HG03565 (cell line): Measurements from ENCODE around the gene TANK.
"Not testable (repeated sequence)": the region's sequence is repeated elsewhere in the genome, so short reads cannot be mapped to it uniquely, and the experiment has no call there.

Source experiments
- ATAC-seq: cut with Tn5 transposase; IDR thresholded peaks from one replicate; pipeline ENCODE4 v1.9.1; 2021; ENCODE audit warnings: mild to moderate bottlenecking, moderate library complexity; ENCODE audit not compliant: unreplicated experiment

TANK gene

DNA sequence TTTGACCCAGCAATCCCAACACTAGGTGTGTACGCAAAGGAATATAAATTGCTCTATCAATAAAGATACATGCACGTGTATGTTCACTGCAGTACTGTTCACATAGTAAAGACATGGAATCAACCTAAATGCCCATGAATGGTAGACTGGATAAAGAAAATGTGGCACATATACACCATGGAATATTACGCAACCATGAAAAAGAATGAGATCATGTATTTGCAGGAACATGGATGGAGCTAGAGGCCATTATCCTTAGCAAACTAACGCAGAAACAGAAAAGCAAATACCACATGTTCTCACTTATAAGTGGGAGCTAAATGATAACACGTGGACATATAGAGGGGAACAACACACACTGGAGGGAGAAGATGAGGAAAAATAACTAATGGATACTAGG lies 27.8 kb upstream of the TANK start:
- not testable (repeated sequence) for ATAC-seq

DNA sequence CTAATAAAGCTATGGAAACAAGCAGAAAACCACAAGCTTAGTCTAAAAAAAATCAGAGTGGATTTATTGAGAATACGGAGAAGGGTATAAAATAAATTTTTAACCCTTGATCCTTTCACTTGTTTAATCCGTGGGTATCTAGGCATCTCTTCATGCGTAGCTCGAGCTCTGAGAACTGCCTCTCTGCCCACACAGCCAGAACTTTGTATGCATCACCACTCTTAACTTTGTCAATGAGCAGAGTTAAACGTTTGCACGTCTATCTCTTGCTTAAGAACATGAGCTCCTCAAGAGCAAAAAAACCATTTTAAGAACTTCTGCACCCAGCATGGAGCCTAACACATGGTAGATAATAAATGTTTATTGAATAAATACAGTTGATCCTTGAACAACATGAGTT lies 26.9 kb upstream of the TANK start:
- ATAC-seq = no peak

DNA sequence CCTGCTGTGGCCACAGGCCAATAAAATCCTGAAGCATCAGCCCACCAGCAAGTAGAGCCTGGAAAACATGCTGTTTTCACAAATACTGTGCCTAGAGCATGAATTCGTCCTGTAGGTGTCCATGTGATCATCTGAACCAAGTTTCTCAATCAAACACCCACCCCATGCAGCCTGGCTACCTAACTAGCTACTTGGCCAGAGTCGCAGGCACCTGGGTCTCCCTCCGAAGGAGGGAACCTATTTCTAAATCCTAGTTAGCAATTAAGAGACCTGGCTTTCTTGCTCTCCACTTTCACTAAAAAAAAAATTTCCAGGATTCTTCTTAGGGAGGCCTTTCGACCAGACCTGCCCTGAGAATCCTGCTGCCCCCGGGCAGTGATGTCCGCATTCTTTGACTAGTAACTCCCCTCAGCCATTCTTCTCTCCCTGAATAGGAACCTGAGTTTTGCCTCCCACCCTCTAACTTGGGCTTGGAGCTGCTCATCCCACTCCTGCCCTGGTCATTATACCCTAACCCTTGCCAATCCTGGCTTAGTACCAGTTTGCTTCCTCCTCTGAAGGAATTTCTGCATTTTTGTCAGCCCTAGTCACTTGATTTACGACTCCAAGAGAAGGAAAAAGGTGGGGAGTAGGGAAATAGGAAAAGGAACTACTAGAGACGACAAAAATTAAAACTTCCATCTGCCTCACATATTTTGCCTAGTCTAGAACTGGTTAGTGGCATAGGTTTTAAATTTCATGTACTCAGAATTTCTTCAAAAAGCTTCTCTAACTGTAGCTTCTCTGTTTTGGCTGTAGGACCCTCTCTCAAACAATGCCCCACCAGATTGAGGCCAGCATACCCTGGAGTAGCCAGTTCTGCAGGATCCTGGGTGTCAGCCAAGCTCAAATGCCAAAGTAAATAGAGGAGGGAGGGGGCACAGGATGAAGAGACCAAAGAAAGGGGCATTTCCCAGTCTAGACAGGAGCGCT lies 25.4 kb upstream of the TANK start:
- no peak for ATAC-seq

DNA sequence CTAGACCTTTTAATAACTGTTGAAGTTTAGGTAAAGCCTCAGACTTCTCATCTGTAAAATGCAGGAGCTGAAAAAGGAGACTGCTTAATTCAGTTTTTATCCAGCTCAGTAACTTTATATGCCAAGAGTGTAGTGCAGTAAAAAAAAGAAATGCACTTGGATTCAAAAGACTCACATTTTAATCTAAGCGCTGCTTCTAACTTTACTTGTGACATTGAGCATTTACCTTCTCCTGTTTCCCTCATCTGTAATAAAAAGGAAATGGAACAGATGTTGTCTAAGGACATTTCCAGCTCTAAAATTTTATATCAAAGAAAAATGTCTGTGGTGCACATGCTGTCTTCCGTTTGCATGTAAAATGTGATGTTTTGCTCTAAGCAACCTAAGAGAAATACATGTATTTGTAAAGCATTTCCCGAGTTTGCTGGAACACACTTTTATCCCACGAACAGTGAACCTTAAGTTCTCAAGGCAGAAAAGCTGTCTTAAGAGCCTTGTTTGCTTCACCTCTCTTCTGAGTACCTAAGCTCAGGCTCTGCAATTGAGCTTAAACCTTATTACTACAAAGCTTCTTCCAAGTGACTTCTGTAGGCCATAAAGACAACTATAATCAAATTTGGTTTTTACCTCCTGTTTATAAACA lies 24.2 kb upstream of the TANK start:
- no peak for ATAC-seq

DNA sequence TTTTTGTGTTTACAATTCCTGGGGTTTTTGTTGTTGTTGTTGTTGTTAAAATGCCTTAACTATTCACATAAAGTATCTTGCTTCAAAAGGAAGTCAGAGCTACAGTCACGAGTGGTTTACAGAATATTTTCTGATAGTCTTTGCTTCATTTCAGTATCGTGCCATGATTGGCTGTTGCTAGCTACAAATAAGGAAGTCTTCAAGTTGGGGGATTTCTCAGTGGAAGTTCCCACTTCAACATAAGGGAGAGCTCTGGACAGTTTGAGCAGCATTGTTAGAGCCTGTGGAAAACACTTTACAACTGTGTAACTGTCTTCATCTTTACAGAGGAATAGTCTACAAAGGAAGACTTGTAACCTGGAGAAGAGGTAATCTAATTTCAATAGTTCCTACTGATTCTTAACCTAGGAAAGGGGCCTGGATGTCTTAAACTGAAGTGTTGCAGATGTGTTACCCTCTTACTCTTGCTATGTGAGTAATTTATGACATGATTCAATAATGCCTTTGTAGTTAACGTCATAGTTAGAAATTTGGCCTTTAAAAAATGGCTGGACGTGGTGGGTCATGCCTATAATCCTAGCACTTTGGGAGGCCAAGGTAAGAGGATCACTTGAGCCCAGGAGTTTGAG lies 23.4 kb upstream of the TANK start:
- peak; percentile 77 for ATAC-seq

DNA sequence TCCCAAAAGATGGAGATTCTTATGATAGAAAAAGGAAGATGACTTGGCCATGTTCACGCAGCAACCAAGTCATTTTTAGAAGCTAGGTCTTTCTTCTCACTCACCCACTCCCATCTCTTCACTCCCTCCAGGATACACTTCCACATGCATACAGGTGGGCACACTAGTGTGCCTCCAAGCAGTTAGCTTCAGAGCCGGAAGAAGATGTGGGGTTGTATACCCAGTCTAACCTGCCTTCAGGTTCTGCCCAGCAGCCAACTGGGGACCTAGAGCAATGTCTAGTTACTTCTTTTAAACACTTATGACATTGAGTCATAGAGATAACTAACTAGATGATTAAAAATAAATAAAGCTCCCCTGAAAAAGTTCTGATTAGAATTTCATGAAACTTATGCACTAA lies 21.8 kb upstream of the TANK start:
- no peak for ATAC-seq

DNA sequence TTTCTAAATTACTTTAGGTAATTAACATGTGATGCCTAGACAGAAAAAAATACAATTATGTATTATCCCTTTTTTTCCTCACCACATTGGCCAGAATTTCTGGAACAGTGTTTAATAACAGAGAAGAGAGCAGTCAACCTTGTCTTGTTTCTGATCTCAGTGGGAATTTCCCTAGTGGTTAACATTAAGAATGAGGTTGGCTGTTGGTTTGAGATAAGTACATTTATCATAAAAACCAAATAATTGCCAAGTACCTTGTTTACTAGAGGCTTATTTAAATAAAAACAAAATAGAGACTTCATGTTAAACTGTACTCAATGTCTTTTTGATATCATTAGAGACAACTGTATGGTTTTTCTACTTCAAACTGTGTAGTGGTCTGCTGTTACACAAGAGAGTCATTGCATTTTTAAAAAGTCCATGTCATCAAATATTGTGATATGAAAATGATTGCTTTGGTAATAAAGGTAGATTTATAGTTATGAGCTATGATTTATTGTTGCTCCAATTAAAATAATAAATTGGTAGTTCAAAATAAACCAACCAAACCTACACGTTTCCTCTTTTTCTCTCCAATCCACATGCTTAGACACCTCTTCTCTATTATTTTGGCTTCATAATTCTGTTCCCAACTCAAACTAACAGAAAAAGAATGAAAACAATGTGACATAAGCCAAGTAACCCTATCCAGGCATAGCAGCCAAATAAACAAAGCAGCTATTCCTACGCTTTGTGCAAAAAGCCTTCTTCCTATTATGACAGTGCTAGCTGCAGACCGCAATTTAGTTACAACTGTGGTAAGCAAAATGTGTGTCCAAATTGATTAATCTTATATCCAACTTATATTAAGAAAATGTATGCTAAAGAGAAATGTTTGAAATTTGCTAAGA lies 20.9 kb upstream of the TANK start:
- peak; percentile 23 for ATAC-seq

DNA sequence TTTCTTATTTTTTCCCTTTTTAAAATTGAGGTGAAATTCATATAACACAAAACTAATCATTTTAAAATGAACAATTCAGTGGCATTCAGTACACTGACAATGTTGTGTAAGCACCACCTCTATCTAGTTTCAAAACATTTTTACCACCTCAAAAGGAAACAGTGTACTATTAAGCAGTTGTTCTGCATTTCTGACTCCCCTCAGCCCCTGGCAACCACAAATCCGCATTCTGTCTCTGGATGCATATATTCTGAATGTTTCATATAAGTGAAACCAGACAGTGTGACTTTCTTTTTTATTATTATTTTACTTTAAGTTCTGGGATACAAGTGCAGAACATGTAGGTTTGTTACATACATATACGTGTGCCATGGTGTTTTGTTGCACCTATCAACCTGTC lies 19.2 kb upstream of the TANK start:
- ATAC-seq = peak; percentile 45

DNA sequence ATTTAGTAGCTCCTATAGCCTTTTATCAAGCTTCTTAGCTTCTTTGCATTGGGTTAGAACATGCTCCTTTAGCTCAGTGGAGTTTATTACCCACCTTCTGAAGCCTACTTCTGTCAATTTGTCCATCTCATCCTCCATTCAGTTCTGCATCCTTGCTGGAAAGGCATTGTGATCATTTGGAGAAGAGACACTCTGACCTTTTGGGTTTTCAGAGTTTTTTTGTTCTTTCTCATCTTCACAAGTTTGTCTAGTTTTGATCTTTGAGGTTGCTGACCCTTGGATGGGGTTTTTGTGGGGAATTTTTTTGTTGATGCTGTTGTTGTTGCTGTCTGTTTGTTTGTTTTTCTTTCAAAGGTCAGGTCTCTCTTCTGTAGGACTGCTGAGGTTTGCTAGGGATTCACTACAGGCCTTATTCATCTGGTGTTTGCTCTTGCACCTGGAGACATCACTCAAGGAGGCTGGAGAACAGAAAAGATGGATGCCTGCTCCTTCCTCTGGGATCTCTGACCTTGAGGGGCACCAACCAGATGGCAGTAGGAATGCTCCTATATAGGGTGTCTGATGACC lies 13.9 kb upstream of the TANK start:
- ATAC-seq = no peak

DNA sequence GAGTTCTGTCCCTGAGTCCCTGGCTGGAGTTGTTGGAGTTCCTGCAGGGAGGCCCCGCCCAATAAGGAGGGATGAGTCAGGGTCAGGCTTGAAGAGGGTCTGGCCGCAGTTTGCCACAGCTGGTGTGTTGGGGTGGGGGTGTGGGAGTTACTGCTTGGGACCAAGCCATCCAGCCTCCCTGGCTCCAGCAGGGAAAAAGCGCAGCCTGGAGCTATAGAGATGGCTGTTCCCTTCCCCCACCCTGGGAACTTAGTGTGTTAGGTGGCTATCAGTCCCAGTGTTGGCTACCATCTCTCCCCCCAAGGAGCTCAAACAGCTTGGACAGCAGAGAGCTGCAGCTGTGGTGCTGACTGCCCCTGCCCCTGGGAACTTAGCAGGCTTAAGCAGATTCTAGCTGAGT lies 13.2 kb upstream of the TANK start:
- no peak for ATAC-seq

DNA sequence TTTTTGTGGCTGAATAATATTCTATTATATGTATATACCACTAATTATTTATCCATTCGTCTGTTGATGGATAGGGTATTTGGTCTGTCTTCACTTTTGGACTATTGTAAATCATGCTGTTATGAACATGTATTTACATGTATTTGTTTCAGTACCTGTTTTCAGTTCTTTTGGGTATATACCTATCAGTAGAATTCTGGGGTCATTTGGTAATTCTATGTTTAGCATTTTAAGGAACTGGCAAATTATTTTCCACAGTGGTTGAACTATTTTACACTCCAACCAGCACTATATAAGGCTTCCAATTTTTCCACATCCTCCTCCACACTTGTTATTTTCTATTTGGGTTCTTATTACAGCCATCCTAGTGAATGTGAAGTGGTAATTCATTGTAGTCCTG lies 12.4 kb upstream of the TANK start:
- no peak for ATAC-seq

DNA sequence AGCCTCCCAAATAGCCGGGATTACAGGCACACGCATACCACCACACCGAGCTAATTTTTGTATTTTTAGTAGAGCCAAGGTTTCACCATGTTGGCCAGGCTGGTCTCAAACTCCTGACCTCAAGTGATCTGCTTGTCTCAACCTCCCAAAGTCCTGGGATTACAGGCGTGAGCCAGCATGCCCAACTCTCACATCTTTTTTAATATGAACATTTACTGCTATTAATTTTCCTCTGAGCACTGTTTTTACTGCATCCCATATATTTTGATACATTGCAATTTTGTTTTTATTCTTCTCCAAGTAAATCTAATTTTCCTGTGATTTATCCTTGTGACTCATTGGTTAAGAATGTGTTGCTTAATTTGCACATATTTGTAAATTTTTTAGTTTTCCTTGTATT lies 9.5 kb upstream of the TANK start:
- no peak for ATAC-seq

DNA sequence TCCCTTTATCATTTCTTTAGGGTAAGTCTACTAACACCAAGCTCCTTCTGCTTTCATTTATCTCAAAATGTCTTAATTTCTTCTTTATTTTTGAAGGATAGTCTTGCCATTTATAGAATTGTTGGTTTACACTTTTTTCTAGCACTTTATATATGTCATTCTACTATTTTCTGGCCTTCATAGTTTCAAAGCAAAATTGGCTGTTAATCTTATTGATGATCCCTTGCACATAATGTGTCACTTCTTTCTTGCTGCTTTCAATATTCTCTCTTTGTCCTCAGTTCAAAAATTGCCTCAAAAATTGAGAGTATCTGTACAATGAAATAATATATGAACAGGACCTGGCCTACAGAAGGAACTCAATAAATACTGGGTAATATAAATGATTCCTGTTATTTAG lies 7.9 kb upstream of the TANK start:
- ATAC-seq = no peak

DNA sequence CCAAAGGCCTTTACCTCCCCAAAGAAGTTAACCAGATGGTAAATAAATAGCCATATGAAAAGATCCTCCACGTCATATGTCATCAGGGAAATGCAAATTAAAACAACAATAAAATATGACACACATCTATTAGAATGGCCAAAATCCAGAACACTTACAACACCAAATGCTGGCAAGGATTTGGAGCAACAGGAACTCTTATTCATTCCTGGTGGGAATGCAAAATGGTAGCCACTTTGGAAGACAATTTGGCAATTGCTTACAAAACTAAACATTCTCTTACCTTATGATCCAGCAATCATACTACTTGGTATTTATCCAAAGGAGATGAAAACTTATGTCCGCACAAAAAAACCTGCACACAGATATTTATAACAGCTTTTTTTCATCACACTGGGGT lies 1.3 kb upstream of the TANK start:
- ATAC-seq = no peak

DNA sequence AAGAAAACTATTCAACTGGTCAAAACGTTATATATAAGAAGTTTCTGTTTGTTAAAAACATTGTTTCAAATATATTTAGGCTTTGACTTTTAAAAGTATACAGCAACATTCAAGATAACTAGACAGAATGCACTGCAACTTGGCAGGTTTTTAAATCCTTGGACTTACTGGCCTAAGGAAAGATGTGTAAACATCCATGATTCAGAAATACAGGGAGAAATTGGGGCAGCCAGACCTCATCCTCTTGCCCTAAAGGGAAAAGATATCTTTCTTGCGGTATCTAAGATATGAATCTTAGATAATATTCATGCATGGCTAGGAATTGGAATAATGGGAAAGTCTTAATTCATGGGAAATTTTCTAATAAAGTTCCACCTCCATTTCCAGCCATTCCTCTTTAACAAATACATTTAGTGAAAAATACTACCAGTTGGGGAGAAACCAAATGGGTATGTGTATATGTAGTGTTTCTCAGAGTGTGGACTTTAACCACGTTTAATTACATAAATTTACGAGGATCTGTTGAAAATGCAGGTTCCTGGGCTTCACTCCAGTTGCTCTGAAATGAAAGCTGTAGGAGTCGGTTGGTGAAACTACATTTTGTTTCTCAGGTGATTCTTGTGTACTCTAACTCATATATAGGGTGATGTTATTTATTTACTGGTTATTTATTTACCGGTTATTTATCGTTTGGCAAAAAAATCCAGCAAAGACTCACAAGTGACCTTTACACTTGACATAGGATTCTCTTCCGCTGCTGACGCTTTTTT lies 587 bp upstream of the TANK start:
- ATAC-seq = peak; percentile 0

DNA sequence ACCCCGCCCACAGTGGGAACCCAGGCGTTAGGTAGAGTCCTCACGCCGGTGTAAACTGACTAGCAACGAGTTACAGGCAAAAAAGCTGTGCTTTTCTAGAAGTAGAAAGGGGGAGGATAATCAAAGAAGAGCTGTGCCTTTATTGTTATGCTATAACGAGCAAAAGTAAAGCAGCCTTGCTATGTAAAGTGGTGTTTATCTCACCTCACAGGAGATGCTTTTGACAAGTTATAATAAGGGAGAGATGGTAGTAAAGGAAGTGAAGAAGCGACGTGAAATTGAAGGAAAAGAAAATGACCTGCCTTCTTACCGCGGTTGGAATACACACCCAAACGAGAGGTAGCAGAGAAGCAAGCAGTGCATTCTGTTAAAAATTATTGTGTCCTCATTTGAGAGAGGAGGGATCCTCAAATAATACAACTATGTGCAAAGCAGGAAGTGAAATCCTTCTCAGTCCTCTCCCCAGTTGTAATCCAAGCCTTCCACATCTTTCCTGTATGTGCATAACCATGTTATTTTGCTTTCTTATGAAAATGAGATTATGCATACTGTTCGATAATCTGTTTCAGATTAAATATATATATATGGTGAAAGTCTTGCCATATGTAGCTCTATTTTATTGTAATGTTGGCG lies 962 bp downstream of the TANK start:
- no peak for ATAC-seq

DNA sequence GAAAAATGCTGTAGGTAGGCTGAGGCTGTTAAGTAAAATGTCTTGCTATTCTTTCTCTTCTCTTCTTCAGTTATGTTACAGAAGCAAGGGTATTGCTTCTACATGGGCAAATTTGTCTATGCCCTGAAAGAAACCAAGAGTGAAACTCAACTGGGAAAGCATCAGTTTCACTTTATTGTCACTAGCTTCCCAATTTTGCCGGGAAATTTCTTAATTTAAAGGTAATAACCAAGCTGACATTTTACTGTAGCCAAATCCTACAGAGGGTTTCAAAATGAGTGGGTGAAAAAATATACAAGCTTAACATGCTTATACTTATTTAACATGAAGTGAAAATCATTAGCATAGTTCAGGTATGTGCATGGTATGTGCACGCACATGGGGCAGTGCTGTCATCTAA lies 3.2 kb downstream of the TANK start:
- ATAC-seq = no peak

DNA sequence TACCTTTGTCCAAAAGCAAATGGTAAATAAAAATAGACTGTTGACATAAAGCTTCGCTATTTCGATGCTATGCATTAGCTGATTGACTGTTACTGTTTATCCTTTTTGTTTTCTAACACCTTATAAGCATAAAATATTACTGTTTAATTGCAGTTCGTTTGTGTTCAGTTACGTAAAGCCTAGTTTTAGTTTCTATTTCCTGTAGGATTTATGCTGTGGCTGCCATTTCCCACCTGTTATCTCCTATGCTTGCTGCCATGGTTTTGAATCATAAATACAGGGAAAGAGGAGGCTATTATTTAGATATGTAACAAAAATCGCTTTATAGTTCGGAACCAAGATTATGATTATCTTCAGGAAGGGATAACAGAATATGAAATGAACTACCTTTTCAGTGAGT lies 3.9 kb downstream of the TANK start:
- no peak for ATAC-seq

DNA sequence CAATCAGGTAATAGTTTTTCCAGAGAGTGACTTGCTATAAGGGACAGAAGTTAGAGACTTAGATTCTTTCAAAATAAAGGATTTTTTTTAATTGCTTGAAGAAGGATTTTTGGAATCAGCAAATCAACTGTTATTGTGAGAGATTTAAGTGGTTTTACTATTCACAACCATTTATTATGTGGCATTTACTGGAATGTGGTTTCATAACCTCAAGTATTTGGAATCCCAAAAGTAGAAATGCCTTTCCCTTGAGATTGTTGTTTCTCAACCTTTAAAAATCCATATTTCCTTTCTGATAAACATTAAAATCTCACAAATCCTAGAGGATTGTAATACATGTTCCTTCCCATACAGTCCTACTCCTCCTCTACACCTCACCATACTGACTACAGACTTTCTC lies 5.0 kb downstream of the TANK start:
- ATAC-seq = no peak
